Measurements from ENCODE around the gene MAP3K2. TPM values are rescaled to one million over a fixed set of nuclear protein-coding genes. Genes with fewer than 3 reads are reported as not detected.

Gene MAP3K2
- total RNA-seq, 2 experiments from 2014 or later = 103 to 105 TPM

GRCh38 chr2:127256381-127256780 lies 131.4 kb downstream of the MAP3K2 start:
- Histone ChIP-seq H3K36me3 (ENCODE audit: insufficient read depth, low read length) (peaks cover 52% of the 10 kb centered on the region), H3K27ac (ENCODE audit: low read depth in 1 of 2, low read length in 2 of 2) (no peak overlapping the region), H3K9me3 (ENCODE audit: control insufficient read depth in 1 of 2, insufficient read depth in 1 of 2, low read length in 2 of 2) (no peaks in the 10 kb centered on the region), H3K4me3 (ENCODE audit: low read length) (no peak overlapping the region), H3K4me1 (ENCODE audit: insufficient read depth, low read length) (no peaks in the 10 kb centered on the region), H3K27me3 (ENCODE audit: control insufficient read depth in 1 of 2, insufficient read depth in 2 of 2, low read length in 2 of 2) (no peaks in the 10 kb centered on the region)
- CTCF ChIA-PET = no interaction called here
- no peaks in the 10 kb centered on the region for H3K27me3 Mint-ChIP-seq
- POLR2A ChIA-PET = interaction anchor here (0.9 kb wide), 1 partner anchor 37 kb away, joined by 3 read pairs; no protein-coding TSS in a partner anchor
- H3K9me3 Mint-ChIP-seq = no peaks in the 10 kb centered on the region
- ATAC-seq (ENCODE audit: poor library complexity) (no peak), DNase-seq (no peak)
- no peak for TF ChIP-seq CTCF (IDR thresholded peaks at IDR 0.05)
- no peak overlapping the region for H3K4me3 Mint-ChIP-seq
- H3K4me1 Mint-ChIP-seq (ENCODE audit: low read depth) = no peaks in the 10 kb centered on the region
- peaks cover 66% of the 10 kb centered on the region for H3K36me3 Mint-ChIP-seq (ENCODE audit: low read depth)
- no peak overlapping the region for H3K27ac Mint-ChIP-seq
- intact Hi-C loops (cut with DNase I, micrococcal nuclease) = no loop called here

- intact Hi-C loops (cut with DNase I, micrococcal nuclease) = no loop called here
- Mint-ChIP-seq H3K9me3 (no peaks in the 10 kb centered on the region), H3K27me3 (no peaks in the 10 kb centered on the region), H3K36me3 (ENCODE audit: low read depth) (peaks cover 63% of the 10 kb centered on the region), H3K27ac (no peak overlapping the region), H3K4me3 (no peak overlapping the region), H3K4me1 (ENCODE audit: low read depth) (no peaks in the 10 kb centered on the region)
- ChIA-PET CTCF (no interaction called here), POLR2A (interaction anchor here (0.9 kb wide), 1 partner anchor 38 kb away, joined by 3 read pairs; no protein-coding TSS in a partner anchor)
- DNase-seq = no peak
- Histone ChIP-seq H3K36me3 (ENCODE audit: insufficient read depth, low read length) (peaks cover 45% of the 10 kb centered on the region), H3K9me3 (ENCODE audit: control insufficient read depth in 1 of 2, insufficient read depth in 1 of 2, low read length in 2 of 2) (no peaks in the 10 kb centered on the region), H3K4me1 (ENCODE audit: insufficient read depth, low read length) (no peaks in the 10 kb centered on the region), H3K27me3 (ENCODE audit: control insufficient read depth in 1 of 2, insufficient read depth in 2 of 2, low read length in 2 of 2) (no peaks in the 10 kb centered on the region), H3K27ac (ENCODE audit: low read depth in 1 of 2, low read length in 2 of 2) (no peak overlapping the region), H3K4me3 (ENCODE audit: low read length) (no peak overlapping the region)
- TF ChIP-seq CTCF (IDR thresholded peaks at IDR 0.05) = no peak
- ATAC-seq (ENCODE audit: poor library complexity) = no peak
These were observed 132.1 kb downstream of the MAP3K2 start for GRCh38 chr2:127255721-127256120.

DNA sequence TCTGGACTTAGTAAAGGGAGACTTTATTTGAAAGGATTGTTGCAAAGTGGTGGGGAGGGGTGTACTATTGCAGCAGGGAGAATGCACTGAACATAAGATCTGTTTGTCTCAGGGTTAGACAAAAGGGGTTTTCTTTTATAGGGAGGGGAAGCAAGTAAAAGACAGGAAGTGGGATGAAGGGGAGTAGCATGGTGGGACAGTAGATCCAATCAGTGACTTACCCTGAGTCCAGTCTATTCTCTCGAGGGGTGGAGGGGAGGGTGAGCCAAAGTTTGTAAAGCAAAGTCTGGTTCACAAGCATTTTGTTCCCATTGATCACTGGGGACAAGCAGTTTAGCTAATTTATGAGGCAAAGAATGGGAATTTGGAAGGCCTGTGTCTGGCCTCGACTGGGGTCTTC lies 132.6 kb downstream of the MAP3K2 start:
- peaks cover 57% of the 10 kb centered on the region for H3K36me3 Mint-ChIP-seq (ENCODE audit: low read depth)
- H3K4me1 Mint-ChIP-seq (ENCODE audit: low read depth) = no peaks in the 10 kb centered on the region

More for the DNA sequence above, 132.6 kb downstream of the MAP3K2 start:
- Mint-ChIP-seq H3K9me3 (no peaks in the 10 kb centered on the region), H3K27me3 (no peaks in the 10 kb centered on the region), H3K4me3 (no peak overlapping the region), H3K27ac (no peak overlapping the region)
- intact Hi-C loops (cut with DNase I, micrococcal nuclease) = no loop called here
- H3K9me3 ChIP-seq (ENCODE audit: control insufficient read depth in 1 of 2, insufficient read depth in 1 of 2, low read length in 2 of 2) = no peaks in the 10 kb centered on the region
- H3K27me3 ChIP-seq (ENCODE audit: control insufficient read depth in 1 of 2, insufficient read depth in 2 of 2, low read length in 2 of 2) = no peaks in the 10 kb centered on the region
- H3K36me3 ChIP-seq (ENCODE audit: insufficient read depth, low read length) = peaks cover 40% of the 10 kb centered on the region
- H3K4me1 ChIP-seq (ENCODE audit: insufficient read depth, low read length) = no peaks in the 10 kb centered on the region
- ChIA-PET POLR2A (interaction anchor here (0.9 kb wide), 1 partner anchor 38 kb away, joined by 3 read pairs; no protein-coding TSS in a partner anchor), CTCF (no interaction called here)
- ATAC-seq (ENCODE audit: poor library complexity) = no peak
- no peak for DNase-seq
- H3K27ac ChIP-seq (ENCODE audit: low read depth in 1 of 2, low read length in 2 of 2) = no peak overlapping the region
- H3K4me3 ChIP-seq (ENCODE audit: low read length) = no peak overlapping the region
- TF ChIP-seq CTCF (IDR thresholded peaks at IDR 0.05) = no peak
